AG09319 (cell line): ENCODE results near the gene PAGR1.
A peak's percentile ranks its signal among the peaks of the same experiment; 100 is the strongest.
"Not testable (repeated sequence)": the region's sequence is repeated elsewhere in the genome, so short reads cannot be mapped to it uniquely, and the experiment has no call there.

Experiments used
- DNase-seq: peaks from one replicate; pipeline ENCODE4 v3.0.0-alpha.2; 2010; ENCODE audit warnings: low read depth; ENCODE audit errors: extremely low read depth
- TF ChIP-seq, protein P1 (sequence below): IDR thresholded peaks from 2 replicates; pipeline ENCODE4 v1.5.1; 2011; ENCODE audit warnings: low read depth, mild to moderate bottlenecking, inconsistent platforms, low read length, moderate library complexity

PAGR1 gene

DNA sequence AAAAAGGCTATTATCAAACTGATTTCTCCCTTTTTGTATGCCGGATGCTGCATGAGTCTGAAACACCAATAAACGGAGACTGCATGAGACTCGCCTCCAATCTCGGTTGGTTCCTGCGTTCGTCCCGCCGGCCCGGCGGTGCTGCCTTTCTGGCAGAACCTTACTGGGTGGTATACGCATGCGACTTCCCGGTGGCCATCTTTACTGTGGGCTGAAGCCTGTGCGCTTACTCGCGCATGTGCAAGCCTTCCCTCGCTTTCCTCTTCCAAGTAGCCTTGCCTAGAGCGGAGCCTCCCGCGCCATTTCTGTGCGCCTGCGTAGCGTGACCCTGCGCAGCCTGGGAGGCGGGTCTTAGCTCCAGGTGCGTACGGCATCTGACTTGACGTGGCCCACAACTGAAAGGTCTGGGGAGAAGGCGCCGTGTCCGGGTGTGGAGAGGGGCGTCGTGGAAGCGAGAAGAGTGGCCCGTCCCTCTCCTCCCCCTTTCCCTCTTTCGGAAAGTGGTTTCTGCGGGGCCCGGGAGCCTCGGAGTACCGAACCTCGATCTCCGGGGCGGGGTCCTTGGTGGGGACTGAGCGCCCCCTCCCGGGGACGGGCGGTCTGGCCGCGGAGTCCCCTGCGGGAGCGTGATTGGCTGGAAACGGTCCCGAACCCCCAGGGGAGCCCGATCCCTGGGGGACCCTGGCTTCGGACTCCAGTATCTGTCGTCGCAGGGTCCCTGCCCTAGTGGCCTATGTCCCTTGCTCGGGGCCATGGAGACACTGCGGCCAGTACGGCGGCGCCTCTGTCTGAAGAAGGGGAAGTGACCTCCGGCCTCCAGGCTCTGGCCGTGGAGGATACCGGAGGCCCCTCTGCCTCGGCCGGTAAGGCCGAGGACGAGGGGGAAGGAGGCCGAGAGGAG lies at the start of gene PAGR1:
TSS of gene PAGR1 (plus strand) at position 360 of the 901 bp plus-strand sequence. CDS start at position 734, 374 bp downstream.
- TF ChIP-seq, protein P1, sequence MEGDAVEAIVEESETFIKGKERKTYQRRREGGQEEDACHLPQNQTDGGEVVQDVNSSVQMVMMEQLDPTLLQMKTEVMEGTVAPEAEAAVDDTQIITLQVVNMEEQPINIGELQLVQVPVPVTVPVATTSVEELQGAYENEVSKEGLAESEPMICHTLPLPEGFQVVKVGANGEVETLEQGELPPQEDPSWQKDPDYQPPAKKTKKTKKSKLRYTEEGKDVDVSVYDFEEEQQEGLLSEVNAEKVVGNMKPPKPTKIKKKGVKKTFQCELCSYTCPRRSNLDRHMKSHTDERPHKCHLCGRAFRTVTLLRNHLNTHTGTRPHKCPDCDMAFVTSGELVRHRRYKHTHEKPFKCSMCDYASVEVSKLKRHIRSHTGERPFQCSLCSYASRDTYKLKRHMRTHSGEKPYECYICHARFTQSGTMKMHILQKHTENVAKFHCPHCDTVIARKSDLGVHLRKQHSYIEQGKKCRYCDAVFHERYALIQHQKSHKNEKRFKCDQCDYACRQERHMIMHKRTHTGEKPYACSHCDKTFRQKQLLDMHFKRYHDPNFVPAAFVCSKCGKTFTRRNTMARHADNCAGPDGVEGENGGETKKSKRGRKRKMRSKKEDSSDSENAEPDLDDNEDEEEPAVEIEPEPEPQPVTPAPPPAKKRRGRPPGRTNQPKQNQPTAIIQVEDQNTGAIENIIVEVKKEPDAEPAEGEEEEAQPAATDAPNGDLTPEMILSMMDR, result peak; percentile 85
- peak; percentile 99 for DNase-seq

- TF ChIP-seq, protein P1, result no peak
These were observed 49.4 kb upstream of the PAGR1 start for GRCh38 chr16:29766571-29766970.

GRCh38 chr16:29767062-29767461 lies 48.9 kb upstream of the PAGR1 start:
- TF ChIP-seq, protein P1, result no peak
- DNase-seq, result no peak

More at GRCh38 chr16:29766571-29766970, 49.4 kb upstream of the PAGR1 start:
- no peak for DNase-seq

GRCh38 chr16:29769507-29769906 lies 46.4 kb upstream of the PAGR1 start:
- TF ChIP-seq, protein P1, result no peak
- DNase-seq, result no peak

DNA sequence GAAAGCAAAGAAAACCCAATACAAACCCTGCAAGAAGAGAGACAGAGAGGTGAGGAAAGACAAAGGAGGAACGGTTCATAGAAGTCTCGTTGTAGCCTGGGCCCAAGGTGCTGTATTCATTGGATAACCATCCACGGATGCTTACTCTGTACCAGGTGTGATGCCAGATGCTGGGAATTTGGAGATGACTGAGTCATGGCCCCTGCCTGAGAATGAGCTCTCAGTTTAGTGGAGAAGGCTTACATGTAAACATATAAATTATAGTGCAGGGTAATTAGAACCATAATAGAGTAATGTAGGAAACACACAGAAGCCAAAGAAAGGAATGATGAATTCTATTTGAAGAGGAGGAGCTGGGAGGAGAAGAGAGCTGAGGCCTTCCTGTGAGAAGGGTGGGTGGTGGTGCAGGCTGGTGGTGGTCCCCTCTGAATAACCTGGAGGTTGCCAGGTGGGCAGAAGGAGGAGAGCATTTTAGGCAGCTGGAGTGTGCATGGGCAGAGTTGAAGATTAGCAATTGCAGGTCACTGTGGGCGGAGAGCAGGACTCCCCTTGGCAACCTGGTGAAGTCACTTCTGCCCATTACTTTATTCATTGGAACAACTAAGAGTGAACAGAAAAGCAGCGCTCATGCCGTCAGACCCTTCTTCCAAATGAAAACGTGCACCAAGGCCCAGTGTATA lies 45.6 kb upstream of the PAGR1 start:
- no peak for DNase-seq
- TF ChIP-seq, protein P1, result no peak

DNA sequence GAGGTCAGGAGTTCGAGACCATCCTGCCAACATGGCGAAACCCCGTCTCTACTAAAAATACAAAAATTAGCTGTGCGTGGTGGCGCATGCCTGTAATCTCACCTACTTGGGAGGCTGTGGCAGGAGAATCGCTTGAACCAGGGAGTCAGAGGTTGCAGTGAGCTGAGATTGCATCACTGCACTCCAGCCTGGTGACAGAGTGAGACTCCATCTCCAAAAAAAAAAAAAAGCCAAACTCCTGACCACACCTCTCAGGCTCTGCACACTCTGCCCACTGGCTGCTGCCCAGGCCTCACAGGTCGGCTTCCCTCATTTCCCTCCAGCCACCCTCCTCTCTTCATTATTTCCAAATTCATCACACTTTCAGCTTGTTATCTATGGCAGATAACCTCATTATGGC lies 43.6 kb upstream of the PAGR1 start:
- DNase-seq, result not testable (repeated sequence)

- TF ChIP-seq, protein P1, result no peak
- no peak for DNase-seq
These were observed 41.2 kb upstream of the PAGR1 start for GRCh38 chr16:29774730-29775129.
